Small intestine (tissue), 7 donors: ENCODE measurements around the gene RAB4A. TPM values are rescaled to one million over a fixed set of nuclear protein-coding genes. Genes with fewer than 3 reads are reported as not detected.
A peak's percentile ranks its signal among the peaks of the same experiment; 100 is the strongest.
"Not testable (repeated sequence)": the region's sequence is repeated elsewhere in the genome, so short reads cannot be mapped to it uniquely, and the experiment has no call there.

ENCODE experiments used
- DNase-seq, 2 donors: peaks; one replicate each; pipeline versions ENCODE4 v3.0.0 to v3.0.0-alpha.2; 2013
- FAIRE-seq: peaks from 2 replicates; lab custom pipeline; 2012; peaks lifted over from hg19 to GRCh38; lab: Jason Lieb, UNC
- H3K27ac ChIP-seq, 3 donors: one replicate each; pipeline ENCODE4 v1.5.1; 2013; ENCODE audit warnings: low read length in 2 of 3, mild to moderate bottlenecking in 2 of 3, control low read depth in 1 of 3, inconsistent platforms in 1 of 3, low read depth in 1 of 3, moderate library complexity in 1 of 3
- H3K27me3 ChIP-seq, 3 donors: one replicate each; pipeline ENCODE4 v1.6.1; 2013; ENCODE audit warnings: low read length in 3 of 3, inconsistent platforms in 1 of 3; ENCODE audit not compliant: control insufficient read depth in 3 of 3, insufficient read depth in 3 of 3
- H3K36me3 ChIP-seq, 3 donors: one replicate each; pipeline ENCODE4 v1.6.1; 2013; ENCODE audit warnings: low read length in 3 of 3, inconsistent platforms in 1 of 3, low read depth in 1 of 3, mild to moderate bottlenecking in 1 of 3, moderate library complexity in 1 of 3; ENCODE audit not compliant: control insufficient read depth in 3 of 3, insufficient read depth in 2 of 3
- H3K4me1 ChIP-seq, 3 donors: one replicate each; pipeline ENCODE4 v1.6.1; 2013; ENCODE audit warnings: low read length in 2 of 3, inconsistent platforms in 1 of 3, low read depth in 1 of 3, mild to moderate bottlenecking in 1 of 3, moderate library complexity in 1 of 3; ENCODE audit not compliant: control insufficient read depth in 3 of 3, insufficient read depth in 2 of 3
- H3K4me3 ChIP-seq, 3 donors: one replicate each; pipeline ENCODE4 v1.5.1; 2013; ENCODE audit warnings: low read length in 3 of 3, control low read depth in 1 of 3, inconsistent platforms in 1 of 3, low read depth in 1 of 3, mild to moderate bottlenecking in 1 of 3, moderate library complexity in 1 of 3
- H3K9me3 ChIP-seq, 2 donors: one replicate each; pipeline ENCODE4 v1.6.1; 2013; ENCODE audit warnings: low read depth in 1 of 2, low read length in 1 of 2; ENCODE audit not compliant: control insufficient read depth in 2 of 2, insufficient read depth in 1 of 2
- WGBS, 3 donors: extraction: QIAGEN DNeasy Blood & Tissue Kit; methylation state at CpG; one replicate each; pipeline ENCODE4 v1.1.7; 2013; 5-methylcytosine and 5-hydroxymethylcytosine counted together
- polyA plus RNA-seq, 4 donors: library from polyadenylated mRNA; stranded (reverse) in 3 of 4; unstranded in 1 of 4; fragments of 200-250 nt in 3 of 4; fragments of 120-200 nt in 1 of 4; gene quantifications; one replicate each; pipeline versions ENCODE4 v1.2.1 to v1.2.3, GENCODE V29; 2013
- donor health status: healthy with polysubstance abuse.
- donor health status: control.
- donor health status: control.
- donor health status: Bipolar disorder and iron deficiency.
- donor health status: healthy.

Gene RAB4A
- polyA plus RNA-seq, 4 donors: 30.0 to 63.9 (median 34.7) TPM

GRCh38 chr1:229319487-229319886, 48.6 kb downstream of the RAB4A start:
- H3K27me3 ChIP-seq: no peaks in the 10 kb centered on the region
- no peak overlapping the region for H3K4me3 ChIP-seq
- no peaks in the 10 kb centered on the region for H3K9me3 ChIP-seq
- FAIRE-seq: no peak
- peaks cover 0 to 11% (median 2%) of the 10 kb centered on the region in 3 donors for H3K36me3 ChIP-seq
- no peaks in the 10 kb centered on the region for H3K4me1 ChIP-seq
- no peak overlapping the region for H3K27ac ChIP-seq
- no peak for DNase-seq
- WGBS, 3 donors: 96 to 98% (median 96%) methylated on average over 7 of the region's 7 CpGs

GRCh38 chr1:229323201-229323600, 52.3 kb downstream of the RAB4A start:
- Histone ChIP-seq H3K9me3 (no peaks in the 10 kb centered on the region), H3K27me3 (no peaks in the 10 kb centered on the region), H3K4me1 (no peaks in the 10 kb centered on the region), H3K27ac (no peak overlapping the region), H3K36me3 (peaks cover 2 to 16% (median 4%) of the 10 kb centered on the region in 3 donors), H3K4me3 (no peak overlapping the region)
- DNase-seq: peak; percentile 29 to 40
- WGBS, 3 donors: 67 to 79% (median 70%) methylated on average over 7 of the region's 7 CpGs
- no peak for FAIRE-seq

- 58 to 81% (median 81%) methylated on average over 2 of the region's 2 CpGs for WGBS, 3 donors
- no peaks in the 10 kb centered on the region for H3K9me3 ChIP-seq
These were observed 53.1 kb downstream of the RAB4A start for GRCh38 chr1:229323885-229324553.

GRCh38 chr1:229325401-229325800, 54.5 kb downstream of the RAB4A start:
- H3K9me3 ChIP-seq: no peaks in the 10 kb centered on the region
- peaks cover 0 to 8% (median 4%) of the 10 kb centered on the region in 3 donors for H3K36me3 ChIP-seq
- peak overlapping the region in 1 of 3 donors; percentile 11 for H3K27ac ChIP-seq
- no peaks in the 10 kb centered on the region for H3K4me1 ChIP-seq
- H3K4me3 ChIP-seq: no peak overlapping the region
- FAIRE-seq (no peak), DNase-seq (no peak)
- H3K27me3 ChIP-seq: no peaks in the 10 kb centered on the region
- WGBS, 3 donors: 17 to 65% (median 64%) methylated on average over 2 of the region's 2 CpGs

More at GRCh38 chr1:229323885-229324553, 53.1 kb downstream of the RAB4A start:
- peaks cover 2 to 16% (median 4%) of the 10 kb centered on the region in 3 donors for H3K36me3 ChIP-seq
- no peak overlapping the region for H3K4me3 ChIP-seq
- FAIRE-seq (no peak), DNase-seq (peak in 1 of 2 donors; percentile 45)
- H3K27me3 ChIP-seq: no peaks in the 10 kb centered on the region
- no peaks in the 10 kb centered on the region for H3K4me1 ChIP-seq
- H3K27ac ChIP-seq: no peak overlapping the region

- Histone ChIP-seq H3K36me3 (peaks cover 0 to 8% (median 4%) of the 10 kb centered on the region in 3 donors), H3K4me1 (no peaks in the 10 kb centered on the region), H3K4me3 (no peak overlapping the region), H3K27me3 (no peaks in the 10 kb centered on the region), H3K9me3 (no peaks in the 10 kb centered on the region), H3K27ac (peak overlapping the region in 1 of 3 donors; percentile 4)
- no peak for FAIRE-seq
- peak; percentile 8 to 37 for DNase-seq
- 37 to 58% (median 54%) methylated on average over 10 of the region's 10 CpGs for WGBS, 3 donors
These were observed 55.1 kb downstream of the RAB4A start for GRCh38 chr1:229325853-229326487.

GRCh38 chr1:229326601-229327000, 55.7 kb downstream of the RAB4A start:
- WGBS, 3 donors: 91 to 96% (median 96%) methylated on average over 12 of the region's 12 CpGs

GRCh38 chr1:229327765-229328164, 56.9 kb downstream of the RAB4A start:
- 86 to 91% (median 87%) methylated on average over 6 of the region's 6 CpGs for WGBS, 3 donors
- not testable (repeated sequence) for DNase-seq, H3K27ac ChIP-seq

More at GRCh38 chr1:229326601-229327000, 55.7 kb downstream of the RAB4A start:
- no peaks in the 10 kb centered on the region for H3K9me3 ChIP-seq
- peaks cover 0 to 8% (median 4%) of the 10 kb centered on the region in 3 donors for H3K36me3 ChIP-seq
- FAIRE-seq (no peak), DNase-seq (no peak)
- H3K4me3 ChIP-seq: no peak overlapping the region
- H3K27me3 ChIP-seq: no peaks in the 10 kb centered on the region
- H3K4me1 ChIP-seq: no peaks in the 10 kb centered on the region
- H3K27ac ChIP-seq: no peak overlapping the region

GRCh38 chr1:229328598-229329362, 57.9 kb downstream of the RAB4A start:
- Histone ChIP-seq H3K4me1 (no peaks in the 10 kb centered on the region), H3K36me3 (peaks cover 0 to 8% (median 4%) of the 10 kb centered on the region in 3 donors), H3K27ac (no peak overlapping the region), H3K4me3 (no peak overlapping the region), H3K9me3 (no peaks in the 10 kb centered on the region), H3K27me3 (no peaks in the 10 kb centered on the region)
- DNase-seq (no peak), FAIRE-seq (no peak)
- WGBS, 3 donors: 77 to 87% (median 81%) methylated on average over 7 of the region's 7 CpGs

More at GRCh38 chr1:229327765-229328164, 56.9 kb downstream of the RAB4A start:
- FAIRE-seq, H3K9me3 ChIP-seq, H3K4me1 ChIP-seq, H3K27me3 ChIP-seq, H3K4me3 ChIP-seq, H3K36me3 ChIP-seq: not testable (repeated sequence)
